HepG2 (cell line): Measurements from ENCODE around the gene SLCO2B1. TPM values are rescaled to one million over a fixed set of nuclear protein-coding genes. Genes with fewer than 3 reads are reported as not detected.

Experiments
- ARID2 ChIP-seq: sonication (generic); formaldehyde crosslinking; IDR thresholded peaks from 2 replicates; pipeline ENCODE4 v1.8.1; 2022; ENCODE audit warnings: mild to moderate bottlenecking, missing genetic modification reagents, borderline replicate concordance
- BORCS8-MEF2B ChIP-seq: sonication (generic); formaldehyde crosslinking; IDR thresholded peaks from 2 replicates; pipeline ENCODE4 v1.8.0; 2022; ENCODE audit warnings: mild to moderate bottlenecking, missing genetic modification reagents
- CBFB ChIP-seq: sonication (generic); formaldehyde crosslinking; IDR thresholded peaks from 2 replicates; pipeline ENCODE4 v1.4.0; 2020; ENCODE audit warnings: missing genetic modification reagents
- ERF ChIP-seq: IDR thresholded peaks from 2 replicates; pipeline ENCODE4 v1.6.1; 2018; ENCODE audit warnings: missing biosample characterization, missing genetic modification reagents
- FOXA1 ChIP-seq, 2 experiments: fragments of 450-650 bp in 1 of 2; sonication (generic) in 1 of 2; formaldehyde crosslinking in 1 of 2; IDR thresholded peaks; 2 replicates each; pipeline versions ENCODE4 v1.4.0 to v1.6.1; 2016 to 2020; ENCODE audit warnings: missing genetic modification reagents in 1 of 2
- HDAC1 ChIP-seq: sonication (generic); formaldehyde crosslinking; IDR thresholded peaks from 2 replicates; pipeline ENCODE4 v1.5.1; 2020; ENCODE audit warnings: mild to moderate bottlenecking, missing genetic modification reagents
- MAFK ChIP-seq, 2 experiments: IDR thresholded peaks in 1 of 2; conservative IDR thresholded peaks in 1 of 2; 2 replicates each; pipeline ENCODE4 v1.6.1; 2011; ENCODE audit warnings: improper control_type of control experiment in 2 of 2, low read length in 2 of 2
- MED13 ChIP-seq: sonication (generic); formaldehyde crosslinking; IDR thresholded peaks from 2 replicates; pipeline ENCODE4 v1.5.0; 2020; ENCODE audit warnings: missing genetic modification reagents
- NCOR1 ChIP-seq: fragments of 200-600 bp; sonication (generic); IDR thresholded peaks from 2 replicates; pipeline ENCODE4 v1.7.0; 2017; ENCODE audit warnings: antibody characterized with exemption, low read length, borderline replicate concordance
- RFX1 ChIP-seq: fragments of 450-650 bp; IDR thresholded peaks from 2 replicates; pipeline ENCODE4 v1.6.1; 2017
- SSRP1 ChIP-seq: IDR thresholded peaks from 2 replicates; pipeline ENCODE4 v1.6.1; 2016; ENCODE audit warnings: control low read depth
- TBL1XR1 ChIP-seq: fragments of 150-350 bp; IDR thresholded peaks from 2 replicates; pipeline ENCODE4 v1.6.1; 2014; ENCODE audit warnings: borderline replicate concordance, low read length; ENCODE audit not compliant: partially characterized antibody
- ZNF484 ChIP-seq: sonication (generic); formaldehyde crosslinking; IDR thresholded peaks from 2 replicates; pipeline ENCODE4 v1.5.1; 2020; ENCODE audit warnings: mild to moderate bottlenecking, low read depth, missing genetic modification reagents, borderline replicate concordance
- polyA plus RNA-seq, 8 experiments: library from polyadenylated mRNA; depleted of rRNA in 3 of 8; stranded (reverse) in 7 of 8; unstranded in 1 of 8; fragments of >200 nt; fragmentation: Illumina TruSeq in 4 of 8; extraction: Trizol in 4 of 8; gene quantifications; 2 replicates each; pipeline versions ENCODE4 v1.2.1 to v1.2.3, GENCODE V29; 2011 to 2016; ENCODE audit warnings: low read depth in 4 of 8, missing spikeins in 1 of 8, mixed read lengths in 1 of 8; ENCODE audit not compliant: insufficient read depth in 1 of 8
- total RNA-seq, 5 experiments: library from RNA; depleted of rRNA; stranded (reverse); fragments of >200 nt; fragmentation: Illumina TruSeq; extraction: Trizol; gene quantifications; 2 replicates each; pipeline ENCODE4 v1.2.3, GENCODE V29; 2016; ENCODE audit warnings: low read depth in 1 of 5
- TF ChIP-seq, protein P1 (sequence below): sonication (generic); formaldehyde crosslinking; IDR thresholded peaks from 2 replicates; pipeline ENCODE4 v1.4.0; 2020; ENCODE audit warnings: missing genetic modification reagents, borderline replicate concordance
- TF ChIP-seq, protein P2 (sequence below): sonication (generic); formaldehyde crosslinking; IDR thresholded peaks from 2 replicates; pipeline ENCODE4 v1.5.1; 2020; ENCODE audit warnings: missing genetic modification reagents, mild to moderate bottlenecking, borderline replicate concordance
- TF ChIP-seq, protein P3 (sequence below): sonication (generic); formaldehyde crosslinking; IDR thresholded peaks from 2 replicates; pipeline ENCODE4 v1.9.0; 2021; ENCODE audit warnings: missing genetic modification reagents, mild to moderate bottlenecking, borderline replicate concordance
- TF ChIP-seq, protein P4 (sequence below): sonication (generic); formaldehyde crosslinking; conservative IDR thresholded peaks from 2 replicates; pipeline ENCODE4 v1.4.0; 2020; ENCODE audit warnings: mild to moderate bottlenecking, missing genetic modification reagents, moderate library complexity

The SLCO2B1 gene
- total and polyA plus RNA-seq, 2 of the 13 experiments (the other 11 are each of a cell fraction or from before 2014, with no cell fraction given) = 15.3 to 19.8 TPM

DNA sequence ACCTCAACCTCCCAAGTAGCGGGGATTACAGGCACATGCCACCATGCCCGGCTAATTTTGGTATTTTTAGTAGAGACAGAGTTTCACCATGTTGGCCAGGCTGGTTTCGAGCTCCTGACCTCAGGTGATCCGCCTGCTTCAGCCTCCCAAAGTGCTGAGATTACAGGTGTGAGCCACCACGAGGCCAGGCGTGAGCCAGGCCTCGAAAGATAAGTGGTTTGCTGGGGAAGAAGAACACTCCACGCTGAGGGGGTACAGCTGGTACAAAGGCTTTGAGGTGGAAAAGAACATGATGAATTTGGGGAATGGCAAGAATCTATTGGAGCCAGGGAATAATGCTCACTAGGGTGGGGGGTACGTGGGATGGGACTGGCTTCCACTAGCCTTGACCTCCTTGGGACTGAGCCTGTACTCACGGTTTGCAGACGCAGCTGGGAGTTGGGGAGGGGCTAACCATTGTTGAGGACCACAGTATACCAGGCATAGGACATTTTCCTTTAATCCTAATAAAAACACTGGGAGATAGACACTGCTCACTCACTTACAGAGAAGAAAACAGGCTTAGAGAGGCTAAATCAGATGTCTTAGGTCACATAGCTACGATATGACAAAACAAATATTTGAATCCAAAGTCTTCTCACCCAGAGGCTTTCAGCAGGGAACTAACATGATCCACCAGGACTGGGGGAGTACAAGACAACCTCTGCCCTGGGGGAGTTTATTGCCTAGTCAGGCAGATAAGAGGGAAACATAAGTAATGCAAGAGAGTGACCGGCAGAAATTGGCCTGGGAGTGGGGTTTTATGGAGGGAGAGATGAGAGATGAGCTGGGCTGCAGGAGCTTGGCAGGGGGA is 4.9 kb downstream of the SLCO2B1 start (continued):
- peak; percentile 32 for TF ChIP-seq TBL1XR1
- TF ChIP-seq NCOR1 = peak; percentile 84; the same call in 1 of the 2 replicates
- no peak for TF ChIP-seq CBFB (CRISPR knock-in tag)
- TF ChIP-seq, protein P1, sequence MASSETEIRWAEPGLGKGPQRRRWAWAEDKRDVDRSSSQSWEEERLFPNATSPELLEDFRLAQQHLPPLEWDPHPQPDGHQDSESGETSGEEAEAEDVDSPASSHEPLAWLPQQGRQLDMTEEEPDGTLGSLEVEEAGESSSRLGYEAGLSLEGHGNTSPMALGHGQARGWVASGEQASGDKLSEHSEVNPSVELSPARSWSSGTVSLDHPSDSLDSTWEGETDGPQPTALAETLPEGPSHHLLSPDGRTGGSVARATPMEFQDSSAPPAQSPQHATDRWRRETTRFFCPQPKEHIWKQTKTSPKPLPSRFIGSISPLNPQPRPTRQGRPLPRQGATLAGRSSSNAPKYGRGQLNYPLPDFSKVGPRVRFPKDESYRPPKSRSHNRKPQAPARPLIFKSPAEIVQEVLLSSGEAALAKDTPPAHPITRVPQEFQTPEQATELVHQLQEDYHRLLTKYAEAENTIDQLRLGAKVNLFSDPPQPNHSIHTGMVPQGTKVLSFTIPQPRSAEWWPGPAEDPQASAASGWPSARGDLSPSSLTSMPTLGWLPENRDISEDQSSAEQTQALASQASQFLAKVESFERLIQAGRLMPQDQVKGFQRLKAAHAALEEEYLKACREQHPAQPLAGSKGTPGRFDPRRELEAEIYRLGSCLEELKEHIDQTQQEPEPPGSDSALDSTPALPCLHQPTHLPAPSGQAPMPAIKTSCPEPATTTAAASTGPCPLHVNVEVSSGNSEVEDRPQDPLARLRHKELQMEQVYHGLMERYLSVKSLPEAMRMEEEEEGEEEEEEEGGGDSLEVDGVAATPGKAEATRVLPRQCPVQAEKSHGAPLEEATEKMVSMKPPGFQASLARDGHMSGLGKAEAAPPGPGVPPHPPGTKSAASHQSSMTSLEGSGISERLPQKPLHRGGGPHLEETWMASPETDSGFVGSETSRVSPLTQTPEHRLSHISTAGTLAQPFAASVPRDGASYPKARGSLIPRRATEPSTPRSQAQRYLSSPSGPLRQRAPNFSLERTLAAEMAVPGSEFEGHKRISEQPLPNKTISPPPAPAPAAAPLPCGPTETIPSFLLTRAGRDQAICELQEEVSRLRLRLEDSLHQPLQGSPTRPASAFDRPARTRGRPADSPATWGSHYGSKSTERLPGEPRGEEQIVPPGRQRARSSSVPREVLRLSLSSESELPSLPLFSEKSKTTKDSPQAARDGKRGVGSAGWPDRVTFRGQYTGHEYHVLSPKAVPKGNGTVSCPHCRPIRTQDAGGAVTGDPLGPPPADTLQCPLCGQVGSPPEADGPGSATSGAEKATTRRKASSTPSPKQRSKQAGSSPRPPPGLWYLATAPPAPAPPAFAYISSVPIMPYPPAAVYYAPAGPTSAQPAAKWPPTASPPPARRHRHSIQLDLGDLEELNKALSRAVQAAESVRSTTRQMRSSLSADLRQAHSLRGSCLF (CRISPR knock-in tag) = no peak
- peak; percentile 67 to 84 for TF ChIP-seq MAFK (conservative IDR thresholded peaks at IDR 0.05 in 1 of 2, IDR thresholded peaks at IDR 0.05 in 1 of 2; ENCODE audit: low read length in 2 of 2)
- TF ChIP-seq, protein P2, sequence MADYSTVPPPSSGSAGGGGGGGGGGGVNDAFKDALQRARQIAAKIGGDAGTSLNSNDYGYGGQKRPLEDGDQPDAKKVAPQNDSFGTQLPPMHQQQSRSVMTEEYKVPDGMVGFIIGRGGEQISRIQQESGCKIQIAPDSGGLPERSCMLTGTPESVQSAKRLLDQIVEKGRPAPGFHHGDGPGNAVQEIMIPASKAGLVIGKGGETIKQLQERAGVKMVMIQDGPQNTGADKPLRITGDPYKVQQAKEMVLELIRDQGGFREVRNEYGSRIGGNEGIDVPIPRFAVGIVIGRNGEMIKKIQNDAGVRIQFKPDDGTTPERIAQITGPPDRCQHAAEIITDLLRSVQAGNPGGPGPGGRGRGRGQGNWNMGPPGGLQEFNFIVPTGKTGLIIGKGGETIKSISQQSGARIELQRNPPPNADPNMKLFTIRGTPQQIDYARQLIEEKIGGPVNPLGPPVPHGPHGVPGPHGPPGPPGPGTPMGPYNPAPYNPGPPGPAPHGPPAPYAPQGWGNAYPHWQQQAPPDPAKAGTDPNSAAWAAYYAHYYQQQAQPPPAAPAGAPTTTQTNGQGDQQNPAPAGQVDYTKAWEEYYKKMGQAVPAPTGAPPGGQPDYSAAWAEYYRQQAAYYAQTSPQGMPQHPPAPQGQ (CRISPR knock-in tag) = no peak
- TF ChIP-seq ZNF484 (CRISPR knock-in tag) = no peak
- no peak for TF ChIP-seq RFX1
- TF ChIP-seq, protein P3, sequence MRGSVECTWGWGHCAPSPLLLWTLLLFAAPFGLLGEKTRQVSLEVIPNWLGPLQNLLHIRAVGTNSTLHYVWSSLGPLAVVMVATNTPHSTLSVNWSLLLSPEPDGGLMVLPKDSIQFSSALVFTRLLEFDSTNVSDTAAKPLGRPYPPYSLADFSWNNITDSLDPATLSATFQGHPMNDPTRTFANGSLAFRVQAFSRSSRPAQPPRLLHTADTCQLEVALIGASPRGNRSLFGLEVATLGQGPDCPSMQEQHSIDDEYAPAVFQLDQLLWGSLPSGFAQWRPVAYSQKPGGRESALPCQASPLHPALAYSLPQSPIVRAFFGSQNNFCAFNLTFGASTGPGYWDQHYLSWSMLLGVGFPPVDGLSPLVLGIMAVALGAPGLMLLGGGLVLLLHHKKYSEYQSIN (CRISPR knock-in tag) = no peak
- peak; percentile 65; the same call in 1 of the 2 replicates for TF ChIP-seq MED13 (CRISPR knock-in tag)
- TF ChIP-seq HDAC1 (CRISPR knock-in tag) = peak; percentile 69
- TF ChIP-seq, protein P4, sequence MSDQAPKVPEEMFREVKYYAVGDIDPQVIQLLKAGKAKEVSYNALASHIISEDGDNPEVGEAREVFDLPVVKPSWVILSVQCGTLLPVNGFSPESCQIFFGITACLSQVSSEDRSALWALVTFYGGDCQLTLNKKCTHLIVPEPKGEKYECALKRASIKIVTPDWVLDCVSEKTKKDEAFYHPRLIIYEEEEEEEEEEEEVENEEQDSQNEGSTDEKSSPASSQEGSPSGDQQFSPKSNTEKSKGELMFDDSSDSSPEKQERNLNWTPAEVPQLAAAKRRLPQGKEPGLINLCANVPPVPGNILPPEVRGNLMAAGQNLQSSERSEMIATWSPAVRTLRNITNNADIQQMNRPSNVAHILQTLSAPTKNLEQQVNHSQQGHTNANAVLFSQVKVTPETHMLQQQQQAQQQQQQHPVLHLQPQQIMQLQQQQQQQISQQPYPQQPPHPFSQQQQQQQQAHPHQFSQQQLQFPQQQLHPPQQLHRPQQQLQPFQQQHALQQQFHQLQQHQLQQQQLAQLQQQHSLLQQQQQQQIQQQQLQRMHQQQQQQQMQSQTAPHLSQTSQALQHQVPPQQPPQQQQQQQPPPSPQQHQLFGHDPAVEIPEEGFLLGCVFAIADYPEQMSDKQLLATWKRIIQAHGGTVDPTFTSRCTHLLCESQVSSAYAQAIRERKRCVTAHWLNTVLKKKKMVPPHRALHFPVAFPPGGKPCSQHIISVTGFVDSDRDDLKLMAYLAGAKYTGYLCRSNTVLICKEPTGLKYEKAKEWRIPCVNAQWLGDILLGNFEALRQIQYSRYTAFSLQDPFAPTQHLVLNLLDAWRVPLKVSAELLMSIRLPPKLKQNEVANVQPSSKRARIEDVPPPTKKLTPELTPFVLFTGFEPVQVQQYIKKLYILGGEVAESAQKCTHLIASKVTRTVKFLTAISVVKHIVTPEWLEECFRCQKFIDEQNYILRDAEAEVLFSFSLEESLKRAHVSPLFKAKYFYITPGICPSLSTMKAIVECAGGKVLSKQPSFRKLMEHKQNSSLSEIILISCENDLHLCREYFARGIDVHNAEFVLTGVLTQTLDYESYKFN (CRISPR knock-in tag) = peak; percentile 98
- peak; percentile 60; the same call in 1 of the 2 replicates for TF ChIP-seq ERF (CRISPR knock-in tag)
- TF ChIP-seq FOXA1 (IDR thresholded peaks at IDR 0.05) = no peak
- peak; percentile 70 for TF ChIP-seq FOXA1 (CRISPR knock-in tag; IDR thresholded peaks at IDR 0.05)
- TF ChIP-seq BORCS8-MEF2B (CRISPR knock-in tag) = no peak
- 0 out of 2 replicates have a peak, but pooled peaks have one; percentile 41 for TF ChIP-seq SSRP1 (CRISPR knock-in tag)
- 0 out of 2 replicates have a peak, but pooled peaks have one; percentile 56 for TF ChIP-seq ARID2 (CRISPR knock-in tag)
